Sigmoid colon (tissue), 7 donors: ENCODE data around the gene PRTFDC1. TPM values are rescaled to one million over a fixed set of nuclear protein-coding genes. Genes with fewer than 3 reads are reported as not detected.

Experiments
- DNase-seq: peaks from one replicate; pipeline ENCODE4 v3.0.0-alpha.2; 2019
- H3K27ac ChIP-seq, 4 donors: fragments of 200-600 bp; sonication (generic); one replicate each; pipeline ENCODE4 v1.5.1; 2016 to 2019; ENCODE audit warnings: mild to moderate bottlenecking in 1 of 4
- H3K27me3 ChIP-seq, 3 donors: fragments of 200-600 bp; sonication (generic); one replicate each; pipeline ENCODE4 v1.5.1; 2019; ENCODE audit warnings: mild to moderate bottlenecking in 1 of 3
- H3K36me3 ChIP-seq, 4 donors: fragments of 200-600 bp; sonication (generic); one replicate each; pipeline ENCODE4 v1.5.1; 2016 to 2019
- H3K4me1 ChIP-seq, 4 donors: fragments of 200-600 bp; sonication (generic); one replicate each; pipeline ENCODE4 v1.5.1; 2017 to 2019
- H3K4me3 ChIP-seq, 4 donors: fragments of 200-600 bp; sonication (generic); one replicate each; pipeline ENCODE4 v1.5.1; 2017 to 2019; ENCODE audit warnings: mild to moderate bottlenecking in 2 of 4, moderate library complexity in 1 of 4
- H3K9me3 ChIP-seq, 4 donors: fragments of 200-600 bp in 3 of 4; sonication (generic) in 3 of 4; one replicate each; pipeline versions ENCODE4 v1.5.1 to v1.6.1; 2013 to 2019
- CTCF ChIP-seq, 4 experiments: fragments of 450-650 bp in 3 of 4; fragments of 200-600 bp in 1 of 4; IDR thresholded peaks; one replicate each; pipeline ENCODE4 v1.5.1; 2016 to 2019; ENCODE audit warnings: antibody characterized with exemption in 4 of 4, mild to moderate bottlenecking in 3 of 4, moderate library complexity in 2 of 4
- EP300 ChIP-seq, 4 donors: sonication (generic); formaldehyde crosslinking; IDR thresholded peaks; one replicate each; pipeline ENCODE4 v1.6.1; 2017; ENCODE audit warnings: antibody characterized with exemption in 4 of 4
- POLR2A ChIP-seq, 2 donors: fragments of 450-650 bp; IDR thresholded peaks; one replicate each; pipeline ENCODE4 v1.6.1; 2016; ENCODE audit warnings: antibody characterized with exemption in 2 of 2, mild to moderate bottlenecking in 2 of 2, moderate library complexity in 2 of 2
- POLR2AphosphoS5 ChIP-seq, 4 donors: sonication (generic); formaldehyde crosslinking; IDR thresholded peaks; one replicate each; pipeline ENCODE4 v1.6.1; 2017; ENCODE audit warnings: antibody characterized with exemption in 4 of 4
- WGBS, 2 donors: extraction: QIAGEN DNeasy Blood & Tissue Kit; methylation state at CpG; one replicate each; pipeline ENCODE4 v1.1.7; 2013; 5-methylcytosine and 5-hydroxymethylcytosine counted together
- intact Hi-C: fragments of 100-400 bp; cut with DNase I; formaldehyde crosslinking; loops from one replicate; pipeline ENCODE4 v1.15.1; 2023
- polyA plus RNA-seq, 3 donors: library from polyadenylated mRNA; stranded (reverse); fragments of 200-250 nt; gene quantifications; one replicate each; pipeline ENCODE4 v1.2.3, GENCODE V29; 2013
- total RNA-seq, 4 donors: library from RNA; depleted of rRNA; stranded (reverse); fragments of >200 nt; gene quantifications; one replicate each; pipeline ENCODE4 v1.1.0, GENCODE V29; 2016
- donor health status: healthy with polysubstance abuse.
- donor health status: Bipolar disorder and iron deficiency.
- donor health status: healthy.

Gene PRTFDC1
- total and polyA plus RNA-seq, 7 donors, result 6.0 to 17.2 (median 9.6) TPM

- no peaks in the 10 kb centered on the region for H3K27me3 ChIP-seq
- H3K4me1 ChIP-seq, result no peaks in the 10 kb centered on the region
- no peak overlapping the region for H3K27ac ChIP-seq
- TF ChIP-seq POLR2AphosphoS5 (IDR thresholded peaks at IDR 0.05), result no peak
- no peak for TF ChIP-seq CTCF (IDR thresholded peaks at IDR 0.05)
- TF ChIP-seq EP300 (IDR thresholded peaks at IDR 0.05), result no peak
- TF ChIP-seq POLR2A (IDR thresholded peaks at IDR 0.05), result no peak
- no peak overlapping the region for H3K4me3 ChIP-seq
- H3K36me3 ChIP-seq, result no peaks in the 10 kb centered on the region
- intact Hi-C loops, result no loop called here
- DNase-seq, result no peak
- no peaks in the 10 kb centered on the region for H3K9me3 ChIP-seq
- 17 to 54% methylated on average over 6 of the region's 6 CpGs for WGBS, 2 donors
These were observed 104.2 kb downstream of the PRTFDC1 start for GRCh38 chr10:24848195-24848594.

DNA sequence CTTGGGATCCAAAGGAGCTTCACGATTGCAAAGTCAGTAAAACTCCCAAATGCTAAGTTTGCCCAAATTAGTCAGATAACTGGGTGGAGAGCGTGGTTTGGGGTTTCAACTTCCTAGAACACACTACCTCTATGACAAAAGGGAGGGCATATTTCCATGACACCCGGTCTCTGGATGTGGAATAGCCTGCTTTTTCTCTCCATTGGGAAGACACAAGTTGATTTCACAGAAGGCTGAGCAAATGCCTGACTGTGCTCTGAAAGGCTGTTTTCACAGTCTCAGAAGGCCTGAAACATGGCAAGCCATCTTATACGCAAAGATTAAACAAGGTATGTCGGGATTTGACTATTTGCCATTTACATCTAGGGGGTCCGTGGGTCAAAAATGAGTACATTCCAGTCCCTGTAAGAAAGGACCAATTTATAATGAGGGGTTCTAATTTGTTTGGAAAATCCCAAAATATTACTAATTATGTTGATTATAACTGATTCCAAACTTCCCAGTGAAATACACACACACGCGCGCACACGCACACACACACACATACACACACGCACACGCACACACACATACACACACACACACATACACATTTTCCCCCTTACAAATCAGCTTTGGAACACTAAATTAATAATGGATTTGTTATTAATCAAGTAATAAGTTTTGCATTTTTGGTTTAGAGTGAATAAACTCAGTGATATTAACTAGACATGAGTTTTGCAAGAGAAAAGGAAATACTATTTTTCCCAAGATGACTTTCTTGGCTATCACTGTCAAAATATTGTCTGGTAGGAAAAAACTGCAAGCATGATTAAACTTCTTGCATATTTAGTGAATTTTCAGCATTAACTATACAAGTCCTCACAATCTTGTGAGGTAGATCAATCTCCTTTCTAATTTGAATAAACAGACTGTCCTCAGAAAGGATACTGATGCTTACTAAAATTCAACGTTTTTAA is 105.0 kb downstream of the PRTFDC1 start:
- 83 to 92% methylated on average over 13 of the region's 13 CpGs for WGBS, 2 donors
- intact Hi-C loops, result no loop called here
- no peaks in the 10 kb centered on the region for H3K9me3 ChIP-seq
- H3K27ac ChIP-seq, result no peak overlapping the region
- DNase-seq, result no peak
- no peaks in the 10 kb centered on the region for H3K27me3 ChIP-seq
- no peaks in the 10 kb centered on the region for H3K36me3 ChIP-seq
- no peaks in the 10 kb centered on the region for H3K4me1 ChIP-seq
- H3K4me3 ChIP-seq, result no peak overlapping the region
- TF ChIP-seq POLR2A (IDR thresholded peaks at IDR 0.05), result no peak
- no peak for TF ChIP-seq CTCF (IDR thresholded peaks at IDR 0.05)
- TF ChIP-seq POLR2AphosphoS5 (IDR thresholded peaks at IDR 0.05), result no peak
- no peak for TF ChIP-seq EP300 (IDR thresholded peaks at IDR 0.05)

- no peak for TF ChIP-seq EP300 (IDR thresholded peaks at IDR 0.05)
- TF ChIP-seq POLR2AphosphoS5 (IDR thresholded peaks at IDR 0.05), result no peak
- no peak for TF ChIP-seq CTCF (IDR thresholded peaks at IDR 0.05)
- no peak for TF ChIP-seq POLR2A (IDR thresholded peaks at IDR 0.05)
- Histone ChIP-seq H3K9me3 (no peaks in the 10 kb centered on the region), H3K4me3 (no peak overlapping the region), H3K36me3 (no peaks in the 10 kb centered on the region), H3K4me1 (no peaks in the 10 kb centered on the region), H3K27me3 (no peaks in the 10 kb centered on the region), H3K27ac (no peak overlapping the region)
- intact Hi-C loops, result no loop called here
- WGBS, 2 donors, result 82 to 94% methylated on average over 2 of the region's 2 CpGs
- DNase-seq, result no peak
These were observed 107.7 kb downstream of the PRTFDC1 start for GRCh38 chr10:24844742-24845141.

- Histone ChIP-seq H3K27me3 (no peaks in the 10 kb centered on the region), H3K4me1 (no peaks in the 10 kb centered on the region), H3K4me3 (no peak overlapping the region), H3K27ac (no peak overlapping the region), H3K9me3 (no peaks in the 10 kb centered on the region), H3K36me3 (no peaks in the 10 kb centered on the region)
- 45 to 49% methylated on average over 2 of the region's 2 CpGs for WGBS, 2 donors
- intact Hi-C loops, result no loop called here
- no peak for DNase-seq
- no peak for TF ChIP-seq EP300 (IDR thresholded peaks at IDR 0.05)
- no peak for TF ChIP-seq CTCF (IDR thresholded peaks at IDR 0.05)
- TF ChIP-seq POLR2A (IDR thresholded peaks at IDR 0.05), result no peak
- no peak for TF ChIP-seq POLR2AphosphoS5 (IDR thresholded peaks at IDR 0.05)
These were observed 109.2 kb downstream of the PRTFDC1 start for GRCh38 chr10:24843256-24843655.
